Measurements from ENCODE around the gene BRD3OS.

BRD3OS gene, protein sequence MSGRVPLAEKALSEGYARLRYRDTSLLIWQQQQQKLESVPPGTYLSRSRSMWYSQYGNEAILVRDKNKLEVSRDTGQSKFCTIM

DNA sequence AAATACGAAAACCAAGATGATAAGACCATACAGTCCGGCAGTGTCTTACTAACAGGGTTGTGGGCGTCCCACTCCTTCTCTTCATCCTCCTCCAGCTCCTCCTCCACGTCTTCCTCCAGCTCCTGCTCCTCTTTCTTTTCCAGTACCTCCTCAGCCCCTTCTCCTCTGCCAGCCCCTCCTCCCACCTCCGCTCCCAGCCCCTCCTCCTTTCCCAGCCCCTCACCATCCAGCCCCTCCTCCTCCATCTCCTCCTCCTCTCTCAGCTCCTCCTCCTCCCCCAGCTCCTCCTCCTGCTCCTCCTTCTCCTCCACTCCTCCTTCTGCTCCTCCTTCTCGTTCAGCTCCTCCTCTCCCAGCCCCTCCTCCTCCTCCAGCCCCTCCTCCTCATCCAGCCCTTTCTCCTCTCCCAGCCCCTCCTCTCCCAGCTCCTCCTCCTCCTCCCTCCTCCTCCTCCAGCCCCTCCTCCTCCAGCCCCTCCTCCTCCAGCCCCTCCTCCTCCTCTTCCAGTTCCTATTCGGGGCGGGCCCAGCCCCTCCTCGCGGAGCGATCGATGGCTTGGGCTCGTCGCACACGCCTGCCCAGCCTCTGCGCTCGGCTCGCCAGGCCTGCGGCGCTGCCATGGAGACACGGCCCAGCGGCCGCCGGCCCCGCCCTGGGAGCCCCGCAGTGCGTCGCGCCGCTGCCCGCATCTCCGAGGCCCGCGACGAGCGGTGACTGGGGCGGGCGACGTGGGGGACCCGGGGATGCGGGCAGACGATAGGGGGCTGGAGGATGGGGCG is at the start of gene BRD3OS:
Gene BRD3OS, plus strand, starts transcription at position 654 of the 778 bp plus-strand sequence. CDS start 1,267 bp downstream, outside the sequence.
- peak; percentile 71 to 83 for DNase-seq (ENCODE audit: low read depth in 2 of 2)

DNA sequence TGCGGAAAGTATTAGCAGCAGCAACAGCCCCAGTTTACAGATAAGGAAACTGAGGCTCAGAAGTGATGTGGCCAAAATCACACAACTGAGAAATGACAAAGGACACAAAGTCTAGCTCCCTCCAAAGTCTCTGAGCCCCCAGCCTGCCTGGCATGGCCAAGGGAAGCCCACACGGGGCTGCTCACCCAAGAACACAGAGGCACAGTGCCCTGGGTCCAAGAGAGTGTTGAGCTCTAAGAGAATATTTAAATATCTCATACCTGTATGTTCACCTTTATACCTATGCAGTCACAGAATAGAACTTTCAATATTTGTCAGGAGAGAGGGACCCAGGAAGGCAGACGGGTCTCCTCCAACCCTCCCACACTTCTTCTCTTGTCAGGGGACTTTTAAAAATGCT is 49.8 kb upstream of the BRD3OS start:
- DNase-seq (ENCODE audit: low read depth in 2 of 2) = no peak

DNA sequence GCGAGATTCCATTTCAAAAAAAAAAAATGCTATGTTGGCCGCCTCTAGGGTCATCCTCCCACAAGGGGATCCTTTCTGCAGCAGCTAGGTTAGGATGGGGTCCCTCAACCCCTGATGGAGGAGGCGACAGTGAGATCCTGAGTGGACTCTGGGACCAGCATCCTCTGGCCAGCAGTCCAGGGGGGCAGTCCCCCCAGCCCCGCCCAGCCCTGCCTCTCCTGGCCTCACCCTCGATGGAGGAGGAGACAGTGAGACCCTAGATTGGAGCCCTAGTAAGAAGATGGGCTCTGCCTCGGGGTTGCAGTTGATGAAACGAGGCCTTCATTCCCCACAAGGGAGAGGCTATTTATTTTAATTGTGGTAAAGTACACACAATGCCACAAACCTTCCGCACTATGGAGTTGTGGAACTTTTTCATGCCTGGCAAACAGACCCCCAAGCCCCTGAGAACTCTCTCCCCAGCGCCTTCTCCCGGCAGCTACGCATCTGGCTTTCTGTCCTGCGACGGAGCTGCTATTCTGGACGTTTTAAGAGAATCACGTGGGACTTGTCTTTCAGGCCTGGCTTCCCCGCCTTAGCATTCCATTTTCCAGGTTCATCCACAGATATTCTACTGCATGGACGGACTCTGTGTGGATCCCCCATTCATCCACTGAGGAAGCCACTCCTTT is 49.0 kb upstream of the BRD3OS start:
- no peak for DNase-seq (ENCODE audit: low read depth in 2 of 2)

DNA sequence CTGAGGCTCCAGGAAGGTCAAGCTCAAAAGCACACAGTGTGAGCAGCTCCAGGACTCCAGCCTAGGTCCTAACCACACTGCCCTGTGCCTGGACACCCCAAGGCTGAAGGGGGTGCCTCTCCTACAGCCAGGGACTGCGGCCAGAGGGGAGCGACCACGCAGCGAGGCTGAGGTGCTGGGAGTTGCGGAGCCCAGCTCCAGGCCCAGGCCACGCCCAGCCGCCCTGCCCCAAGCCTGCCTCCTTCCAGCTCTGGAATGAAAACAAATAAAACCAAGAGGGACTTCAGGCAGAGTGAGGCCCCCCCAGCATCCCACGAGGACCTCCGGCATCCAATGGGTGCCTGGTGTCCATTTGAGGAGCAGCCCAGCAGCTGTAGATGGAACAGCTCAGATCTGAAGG is 48.4 kb upstream of the BRD3OS start:
- no peak for DNase-seq (ENCODE audit: low read depth in 2 of 2)

DNA sequence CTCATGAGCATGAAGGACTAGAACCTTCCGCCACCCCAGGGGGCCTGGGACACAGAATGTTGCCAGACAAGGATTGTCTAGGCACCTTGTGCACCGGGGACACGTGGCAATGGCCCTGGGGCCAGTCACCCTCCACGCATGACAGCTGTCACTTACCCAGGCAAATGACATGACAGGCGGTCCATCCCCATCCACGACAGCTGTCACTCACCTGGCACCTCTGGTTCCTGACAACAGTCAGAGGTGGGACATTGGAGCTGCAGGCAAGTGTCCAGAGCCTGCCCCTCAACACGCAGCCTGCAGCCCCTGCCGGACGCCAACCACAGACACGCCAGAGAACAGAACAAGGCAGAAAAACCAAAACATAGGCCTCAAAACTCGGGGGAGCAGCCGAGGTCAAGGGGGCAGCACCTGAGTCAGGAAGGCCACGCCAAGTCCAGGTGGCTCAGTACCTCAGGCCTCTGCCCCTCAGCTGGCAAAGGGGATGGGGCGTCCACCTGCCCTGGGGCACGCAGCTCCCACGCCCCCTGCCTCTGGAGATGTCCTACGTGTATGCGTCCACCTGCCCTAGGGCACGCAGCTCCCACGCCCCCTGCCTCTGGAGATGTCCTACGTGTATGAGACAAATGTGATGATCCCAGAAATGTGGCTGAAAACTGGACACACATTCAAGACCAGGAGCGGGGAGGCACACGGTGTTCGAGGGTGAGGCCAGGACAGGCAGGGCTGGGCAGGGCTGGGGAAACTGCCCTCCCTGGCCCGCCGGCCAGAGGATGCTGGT is 47.7 kb upstream of the BRD3OS start:
- DNase-seq (ENCODE audit: low read depth in 2 of 2) = no peak

DNA sequence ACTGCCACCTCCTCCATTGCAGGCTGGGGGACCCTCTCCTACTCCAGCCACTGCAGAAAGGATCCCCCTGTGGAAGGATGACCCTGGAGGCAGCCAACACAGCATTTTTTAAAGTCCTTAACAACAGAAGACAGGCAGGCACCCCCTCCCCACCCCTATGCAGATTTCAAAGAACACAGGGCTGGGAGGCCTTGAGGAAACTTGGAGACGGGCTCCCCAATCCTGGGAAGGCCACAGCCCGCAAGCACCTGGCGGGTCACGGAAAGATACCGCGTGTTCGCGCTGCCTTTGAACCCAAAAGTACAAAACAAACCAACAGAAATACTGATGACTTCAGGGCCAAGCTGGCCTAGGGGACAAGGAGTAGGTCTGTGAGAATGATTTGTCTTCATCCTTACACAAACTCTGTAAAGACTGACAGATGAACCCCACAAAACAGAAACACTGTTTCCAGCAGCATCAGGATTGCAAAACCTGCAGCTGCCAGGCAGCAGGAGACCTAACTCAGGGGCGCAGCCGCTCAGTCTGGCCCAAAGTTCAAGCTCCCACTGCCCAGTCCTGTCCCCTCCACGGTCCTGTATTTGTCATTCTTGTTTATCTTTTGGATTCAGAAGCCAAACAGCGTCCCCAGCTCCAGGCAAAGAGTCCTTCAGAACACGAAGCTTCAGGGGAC is 46.9 kb upstream of the BRD3OS start:
- DNase-seq (ENCODE audit: low read depth in 2 of 2) = no peak

DNA sequence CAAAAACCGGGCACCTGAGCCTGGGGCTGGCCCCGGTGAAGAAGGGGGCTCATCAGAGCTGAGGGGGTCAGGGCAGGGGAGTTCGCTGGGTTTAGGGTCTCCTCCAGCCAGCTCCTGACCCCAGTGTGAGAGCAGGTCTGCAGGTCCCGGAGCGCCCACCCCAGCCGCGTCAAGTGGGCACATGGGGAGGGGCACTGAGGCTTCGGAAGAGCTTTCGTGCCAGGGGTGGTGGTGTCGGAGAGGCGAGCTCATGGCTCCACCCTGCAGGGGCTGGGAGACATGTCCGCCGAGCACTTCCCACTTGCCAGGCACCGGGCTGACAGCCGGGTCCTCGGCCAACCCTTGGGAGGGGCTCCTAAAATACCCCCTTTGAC is 46.4 kb upstream of the BRD3OS start:
- DNase-seq (ENCODE audit: low read depth in 2 of 2) = no peak

DNA sequence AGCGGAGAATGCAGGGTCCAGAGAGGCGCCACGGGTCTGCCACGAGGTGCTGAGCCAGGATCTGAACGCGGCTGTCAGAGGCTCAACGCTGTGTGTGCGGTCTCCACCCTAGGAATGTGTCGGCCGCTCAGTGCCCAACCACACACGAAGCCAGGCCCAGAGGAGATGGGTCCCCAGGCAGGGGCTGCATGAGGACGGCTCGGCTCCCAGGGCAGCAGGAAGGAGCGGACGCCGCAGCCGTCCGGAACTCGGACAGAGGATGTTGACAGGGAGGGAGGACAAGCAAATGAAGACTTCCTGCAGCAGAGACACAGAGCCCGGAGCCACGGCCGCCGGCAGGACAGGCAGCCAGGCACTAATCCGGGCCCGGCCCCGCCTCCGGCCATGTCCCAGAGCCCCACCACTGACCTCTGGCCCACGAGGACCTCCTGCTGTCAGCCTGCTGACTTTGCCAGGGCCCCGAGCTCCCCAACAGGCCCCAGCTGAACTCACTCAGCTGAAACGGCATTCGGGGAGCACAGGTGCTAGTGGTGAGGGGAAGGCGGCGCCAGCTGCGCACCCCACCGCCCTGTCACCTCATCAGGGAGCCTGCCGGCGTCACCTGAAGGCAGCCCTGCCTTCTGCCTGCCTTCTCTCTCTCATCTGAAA is 45.9 kb upstream of the BRD3OS start:
- no peak for DNase-seq (ENCODE audit: low read depth in 2 of 2)

DNA sequence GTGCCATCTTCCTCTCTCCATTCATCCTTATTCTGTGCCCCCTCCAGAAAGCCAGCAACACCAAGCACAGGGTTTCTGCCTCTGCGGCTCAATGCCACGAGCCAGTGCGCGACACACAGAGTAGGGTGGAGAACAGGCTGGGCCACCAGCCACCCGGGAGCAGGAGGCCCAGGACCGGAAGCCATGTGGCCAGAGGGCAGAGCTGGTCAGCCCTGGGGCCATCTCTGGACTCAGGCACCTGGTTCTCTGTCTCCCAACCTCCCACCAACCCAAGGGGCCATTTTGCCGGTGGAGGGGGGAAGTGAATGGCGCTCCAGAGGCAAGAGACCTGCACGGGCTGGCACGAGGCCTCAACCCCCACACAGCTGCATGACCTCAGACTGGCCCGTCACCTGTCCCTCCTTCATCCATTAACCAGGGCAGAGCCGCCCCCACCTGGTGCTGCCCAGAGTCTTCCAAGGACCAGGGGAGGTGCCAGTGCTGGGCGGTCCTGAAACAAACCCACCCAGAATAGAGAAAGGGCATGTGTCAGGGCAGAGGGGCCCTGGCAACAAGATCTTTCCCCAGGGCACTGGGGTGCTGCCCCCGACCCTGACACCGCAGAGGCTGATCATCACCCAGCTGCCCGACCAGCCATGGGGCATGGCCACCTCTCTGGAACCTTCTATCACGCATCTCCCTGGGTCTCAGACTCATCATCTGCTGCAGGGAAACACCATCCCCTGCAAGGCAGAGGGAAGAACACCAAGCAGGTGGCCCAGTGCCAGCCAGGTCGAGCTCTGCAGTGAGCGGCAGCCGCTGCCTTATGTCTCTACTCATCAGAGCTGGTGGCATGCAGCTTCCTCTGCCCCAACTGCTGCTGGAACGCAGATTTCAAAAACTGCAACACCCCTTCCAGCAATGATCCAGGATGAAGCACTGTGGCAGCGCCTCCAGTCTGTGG is 45.1 kb upstream of the BRD3OS start:
- no peak for DNase-seq (ENCODE audit: low read depth in 2 of 2)

DNA sequence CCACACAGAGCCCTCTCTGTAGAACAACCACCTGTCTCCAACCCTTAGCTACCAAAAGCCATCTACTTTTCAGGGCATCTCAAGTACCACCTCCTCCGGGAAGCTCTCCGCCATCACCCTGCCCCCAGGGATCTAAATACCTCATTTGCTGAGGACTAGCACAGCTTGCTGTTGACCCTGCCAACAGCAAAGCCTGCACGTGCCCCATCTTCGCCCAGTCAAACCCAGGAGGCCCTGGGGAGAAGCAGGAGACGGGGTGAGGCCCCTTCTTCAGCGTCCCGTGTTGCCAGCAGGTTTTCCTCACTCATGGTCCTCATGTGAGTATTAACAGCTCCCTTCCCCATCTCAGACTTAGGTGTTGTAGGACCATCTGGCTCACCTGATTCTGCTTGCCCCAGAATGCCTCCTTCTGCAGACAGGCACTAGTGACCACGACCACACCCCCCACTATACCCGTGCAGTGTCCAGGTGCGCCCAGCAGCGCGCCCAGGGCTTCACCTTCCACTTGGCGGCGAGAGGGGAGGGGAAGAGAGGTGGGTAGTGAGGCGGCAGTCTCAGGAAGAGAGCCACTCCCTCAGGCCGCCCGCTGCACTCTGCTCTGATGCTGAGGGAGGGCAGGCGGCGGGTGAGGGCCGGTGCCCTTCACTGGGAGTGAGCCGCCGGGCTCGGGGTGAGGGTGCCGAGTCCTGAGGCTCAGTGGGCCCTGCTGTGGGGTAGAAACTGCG is 44.3 kb upstream of the BRD3OS start:
- DNase-seq (ENCODE audit: low read depth in 2 of 2) = no peak

DNA sequence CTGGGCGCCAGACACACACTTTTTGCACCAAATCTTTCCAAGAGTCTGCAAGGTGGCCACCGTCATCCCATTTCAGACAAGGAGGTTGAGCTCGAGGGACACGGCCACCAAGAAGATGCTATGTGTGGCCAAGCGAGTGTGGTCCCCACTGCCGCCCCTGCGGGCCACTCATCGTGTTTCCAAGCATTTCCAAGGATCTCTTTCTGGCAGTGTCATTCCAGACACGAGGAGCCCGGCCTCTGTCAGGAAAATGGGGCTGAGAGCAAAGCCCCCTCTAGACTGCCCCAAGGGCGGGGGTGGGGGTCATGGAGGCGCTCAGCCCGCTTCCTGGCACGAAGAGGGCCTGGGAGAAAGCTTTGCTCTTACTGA is 43.7 kb upstream of the BRD3OS start:
- no peak for DNase-seq (ENCODE audit: low read depth in 2 of 2)

DNA sequence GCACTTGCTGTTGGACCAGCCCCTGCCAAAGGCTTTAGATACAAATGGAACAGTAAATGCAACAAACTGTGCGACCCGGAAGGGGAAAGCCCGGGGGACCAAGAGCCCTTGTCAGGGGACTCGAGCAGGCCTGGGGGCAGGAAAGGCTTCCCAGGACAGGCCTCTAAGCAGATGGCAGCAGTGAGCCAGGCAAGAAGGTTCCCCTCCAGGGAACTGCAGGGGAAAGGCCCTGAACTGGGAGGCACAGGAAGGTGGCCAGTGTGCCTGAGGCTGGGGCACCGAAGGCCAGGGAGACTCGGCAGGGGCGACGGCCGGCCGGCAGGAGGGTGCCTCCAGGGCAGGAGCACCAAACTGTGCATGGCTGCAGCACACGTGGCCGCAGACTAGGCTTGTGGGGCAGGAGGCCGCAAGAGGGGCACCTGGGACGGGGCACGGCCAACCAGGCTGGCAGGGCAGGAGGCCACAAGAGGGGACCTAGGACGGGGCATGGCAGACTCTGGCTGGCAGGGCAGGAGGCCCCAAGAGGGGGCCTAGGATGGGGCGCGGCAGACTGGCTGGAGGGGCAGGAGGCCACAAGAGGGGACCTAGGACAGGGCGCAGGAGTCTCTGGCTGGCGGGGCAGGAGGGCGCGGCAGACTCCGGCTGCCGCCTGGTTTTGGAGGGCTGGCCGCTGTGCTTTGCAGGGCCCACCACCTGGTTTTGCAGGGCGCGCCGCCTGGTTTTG is 43.2 kb upstream of the BRD3OS start:
- DNase-seq (ENCODE audit: low read depth in 2 of 2) = no peak

DNA sequence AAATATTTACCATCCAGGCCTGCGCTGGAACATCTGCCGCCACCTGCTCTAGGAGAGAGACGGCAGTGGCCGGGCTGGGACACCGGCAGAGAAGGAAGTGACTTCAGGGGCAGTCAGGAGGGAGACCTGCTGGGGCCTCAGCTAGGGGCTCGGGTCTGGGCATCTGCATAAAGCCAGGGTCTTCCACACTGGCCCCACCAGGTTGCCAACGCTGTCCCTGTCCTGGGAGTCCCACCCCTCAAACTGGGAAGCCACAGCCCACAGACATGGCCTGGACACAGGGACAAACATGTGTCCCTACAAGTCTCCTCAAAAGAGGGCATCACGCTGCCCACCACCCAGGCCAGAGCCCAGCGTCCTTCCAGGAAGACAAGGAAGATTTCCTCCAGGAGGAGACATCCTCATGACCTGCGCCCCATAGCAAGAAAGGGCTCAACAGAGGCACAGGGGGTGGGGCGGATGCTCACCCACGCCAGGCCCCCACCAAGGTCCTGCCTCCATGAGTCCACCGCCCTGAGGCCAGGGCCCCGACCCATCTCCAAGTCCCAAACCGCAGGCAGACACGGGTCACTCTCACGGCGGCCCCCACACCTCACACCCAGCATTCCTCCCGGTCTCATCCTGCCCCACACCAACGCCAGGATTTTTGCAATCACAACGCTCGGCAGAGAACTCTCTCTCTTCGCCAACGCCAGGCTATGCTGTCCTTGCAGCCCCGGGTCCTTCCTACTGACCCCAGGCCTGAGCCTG is 42.1 kb upstream of the BRD3OS start:
- no peak for DNase-seq (ENCODE audit: low read depth in 2 of 2)

DNA sequence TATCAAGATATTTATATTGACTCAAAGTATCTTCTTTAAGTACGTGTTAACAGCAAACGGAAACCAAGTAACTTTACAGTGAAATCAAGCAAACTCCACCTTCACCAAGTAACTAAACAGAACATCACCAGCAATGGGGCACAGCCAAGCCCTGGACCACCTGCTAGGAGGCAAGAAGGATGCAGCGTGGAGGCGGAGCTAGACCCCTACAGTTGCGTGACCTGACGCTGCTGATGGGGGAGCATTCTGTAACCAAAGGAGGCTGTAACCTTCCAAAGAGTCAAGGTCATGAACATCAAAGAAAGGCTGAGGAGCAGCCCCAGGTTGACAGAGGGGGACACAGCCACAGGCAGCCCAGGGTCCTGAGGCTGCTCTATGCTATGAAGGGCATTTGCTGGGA is 39.2 kb upstream of the BRD3OS start:
- no peak for DNase-seq (ENCODE audit: low read depth in 2 of 2)

DNA sequence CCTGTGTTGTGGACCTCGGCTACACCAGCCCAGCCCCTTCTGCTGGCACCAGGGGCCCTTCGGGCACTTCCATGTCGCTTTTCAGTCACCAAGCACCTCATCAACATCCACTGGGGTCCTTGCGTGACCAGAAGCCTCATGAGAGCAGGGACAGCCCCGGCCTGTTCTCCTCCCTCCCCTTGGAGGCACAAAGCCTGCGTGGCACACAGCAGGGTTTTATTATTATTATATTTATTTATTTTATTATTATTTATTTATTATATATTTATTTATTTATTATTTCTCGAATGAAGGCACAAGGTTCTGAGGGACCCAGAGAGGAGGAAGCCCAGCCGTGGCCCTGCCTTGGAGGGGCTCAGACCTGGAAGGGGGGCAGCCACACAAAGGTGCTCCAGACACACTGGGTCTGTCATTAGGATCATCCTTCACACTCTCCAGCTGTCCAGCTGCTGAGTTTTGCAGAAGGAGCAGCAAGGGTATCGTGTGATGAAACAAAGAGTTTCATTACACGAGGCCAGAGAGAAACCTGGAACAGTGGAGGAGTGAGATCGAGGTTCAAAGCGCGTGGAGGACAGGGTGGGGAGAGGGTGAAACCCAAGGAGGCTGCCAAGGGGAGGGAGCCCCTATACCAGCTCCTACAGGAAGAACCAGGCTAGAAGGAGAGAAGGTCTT is 38.4 kb upstream of the BRD3OS start:
- DNase-seq (ENCODE audit: low read depth in 2 of 2) = no peak

DNA sequence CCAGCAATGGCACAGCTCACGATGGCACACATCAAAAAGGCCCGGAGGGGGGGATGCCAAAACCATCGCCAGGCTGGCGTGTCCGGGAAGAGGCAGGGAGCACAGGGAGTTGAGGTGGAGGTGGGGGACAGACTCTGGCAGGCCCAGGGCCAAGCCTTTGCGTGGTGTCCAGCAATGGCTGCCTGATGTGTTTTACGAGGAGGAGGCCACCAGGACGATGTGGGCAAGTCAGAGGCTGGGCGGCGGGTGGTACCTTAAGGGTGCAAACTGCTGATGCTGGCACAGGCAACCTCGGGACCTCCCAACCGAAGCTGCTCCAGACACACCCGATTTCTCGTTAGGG is 37.9 kb upstream of the BRD3OS start:
- no peak for DNase-seq (ENCODE audit: low read depth in 2 of 2)

DNA sequence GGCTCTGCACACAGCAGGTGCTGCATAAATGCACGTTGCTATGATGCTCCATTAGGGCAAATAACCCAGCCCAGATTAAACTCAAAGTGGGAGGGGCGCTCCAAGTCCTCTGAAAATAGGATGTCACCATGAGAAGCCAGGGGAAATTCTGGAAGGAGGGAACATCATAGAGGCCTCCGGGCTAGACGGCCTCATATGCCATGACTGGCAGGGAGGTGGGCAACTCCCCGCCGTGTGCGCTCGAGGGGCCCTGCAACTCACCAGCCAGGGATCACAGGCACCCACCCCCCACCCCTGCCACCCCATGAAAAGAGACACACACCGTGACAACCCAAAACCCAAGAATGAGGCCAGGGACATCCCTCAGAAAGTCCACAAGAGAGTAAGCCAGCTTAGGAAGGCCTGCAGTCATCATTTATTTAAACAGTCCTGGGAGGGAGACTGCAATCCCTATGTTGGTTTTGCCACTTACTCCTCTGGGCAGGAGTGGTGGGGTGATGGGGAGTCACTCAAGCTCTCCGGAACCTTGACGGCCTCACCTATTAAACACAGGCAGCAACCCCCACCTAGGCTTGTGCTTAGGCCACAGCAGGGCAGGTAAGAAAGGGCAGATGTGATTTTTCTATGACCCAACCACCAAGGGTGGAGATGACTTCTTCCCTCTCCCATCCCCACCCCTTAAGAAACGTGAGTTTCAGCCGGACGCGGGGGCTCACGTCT is 37.2 kb upstream of the BRD3OS start:
- DNase-seq (ENCODE audit: low read depth in 2 of 2) = no peak
